Panc1 (cell line): Measurements from ENCODE around the gene COQ2. TPM values are rescaled to one million over a fixed set of nuclear protein-coding genes. Genes with fewer than 3 reads are reported as not detected.

ENCODE experiments used
- ATAC-seq: fragments of 200-7000 bp; cut with Tn5 transposase; 2 replicates; pipeline ENCODE4 v1.9.1; 2020; ENCODE audit warnings: mild to moderate bottlenecking, moderate library complexity
- BruUV-seq: library from RNA; stranded (reverse); fragments of 400-500 nt; replicated peaks from 2 replicates; lab custom pipeline; 2021; lab: Mats Ljungman, UMichigan
- CTCF ChIA-PET: fragments of 300-600 bp; sonication (Branson Sonifier 250); formaldehyde crosslinking; loops from one replicate; lab custom pipeline; 2022; ENCODE audit warnings: antibody characterized with exemption; lab: Charles Lee
- POLR2A ChIA-PET: fragments of 300-600 bp; sonication (Branson Sonifier 250); formaldehyde crosslinking; loops from one replicate; lab custom pipeline; 2022; ENCODE audit warnings: antibody characterized with exemption; lab: Charles Lee
- DNase-seq: peaks from one replicate; pipeline ENCODE4 v3.0.0-alpha.2; 2010; ENCODE audit warnings: low read depth, low spot score
- H3K27ac ChIP-seq: 2 replicates; pipeline ENCODE4 v1.5.1; 2011; ENCODE audit warnings: mild to moderate bottlenecking, low read length, inconsistent platforms
- H3K27me3 ChIP-seq: fragments of 200-500 bp; sonication (Bioruptor generic); 2 replicates; pipeline ENCODE4 v1.6.0; 2014; ENCODE audit warnings: low read length, inconsistent platforms; ENCODE audit not compliant: control insufficient read depth, insufficient read depth
- H3K36me3 ChIP-seq: fragments of 200-500 bp; sonication (Bioruptor generic); 2 replicates; pipeline ENCODE4 v1.5.1; 2014; ENCODE audit warnings: inconsistent platforms, mild to moderate bottlenecking, low read length, moderate library complexity; ENCODE audit not compliant: control insufficient read depth, insufficient read depth
- H3K4me1 ChIP-seq: 2 replicates; pipeline ENCODE4 v1.5.1; 2011; ENCODE audit warnings: inconsistent platforms, mild to moderate bottlenecking, low read length, moderate library complexity; ENCODE audit not compliant: control insufficient read depth, insufficient read depth
- H3K4me3 ChIP-seq, 2 experiments: 2 replicates each; pipeline ENCODE4 v1.5.1; 2011 to 2012; ENCODE audit warnings: low read depth in 2 of 2, low read length in 2 of 2, mild to moderate bottlenecking in 2 of 2, inconsistent platforms in 1 of 2, moderate library complexity in 1 of 2
- H3K9me3 ChIP-seq: fragments of 200-500 bp; sonication (Bioruptor generic); 2 replicates; pipeline ENCODE4 v1.5.1; 2014; ENCODE audit warnings: low read depth, mild to moderate bottlenecking, inconsistent platforms, low read length, moderate library complexity; ENCODE audit not compliant: control insufficient read depth, insufficient read depth
- CTCF ChIP-seq: fragments of 450-650 bp; IDR thresholded peaks from 2 replicates; pipeline ENCODE4 v1.5.1; 2017; ENCODE audit warnings: mild to moderate bottlenecking
- POLR2AphosphoS5 ChIP-seq: IDR thresholded peaks from 2 replicates; pipeline ENCODE4 v1.6.1; 2012; ENCODE audit warnings: mild to moderate bottlenecking, low read depth, low read length, moderate library complexity
- SIN3A ChIP-seq: IDR thresholded peaks from 2 replicates; pipeline ENCODE4 v1.6.1; 2012; ENCODE audit warnings: low read depth, mild to moderate bottlenecking, low read length, moderate library complexity, borderline replicate concordance; ENCODE audit not compliant: insufficient read depth
- TCF7L2 ChIP-seq: IDR thresholded peaks from 2 replicates; pipeline ENCODE4 v1.6.1; 2011; ENCODE audit warnings: mild to moderate bottlenecking, low read depth, low read length, inconsistent platforms
- in situ Hi-C: cut with HindIII; loops from 2 replicates; pipeline ENCODE4 v1.10.0; 2016; ENCODE audit warnings: low sequenced_read_pairs, low pct_unique_long_range_greater_than_20kb
- intact Hi-C: fragments of 100-400 bp; cut with micrococcal nuclease; formaldehyde crosslinking; loops from one replicate; pipeline ENCODE4 v1.10.0; 2022; ENCODE audit not compliant: unreplicated experiment
- total RNA-seq: library from RNA; stranded (reverse); gene quantifications from one replicate; pipeline ENCODE4 v1.2.1, GENCODE V29; 2021; ENCODE audit not compliant: unreplicated experiment
- TF ChIP-seq, protein P1 (sequence below), 2 experiments: IDR thresholded peaks; 2 replicates each; pipeline ENCODE4 v1.6.1; 2011 to 2012; ENCODE audit warnings: low read depth in 2 of 2, control low read depth in 1 of 2, low read length in 1 of 2, mild to moderate bottlenecking in 1 of 2, moderate library complexity in 1 of 2; ENCODE audit not compliant: insufficient read depth in 1 of 2

Gene COQ2
- total RNA-seq, 1 experiment from 2014 or later, result 28.1 TPM

GRCh38 chr4:83258461-83258860, 26.1 kb downstream of the COQ2 start:
- DNase-seq (no peak), ATAC-seq (no peak)
- Histone ChIP-seq H3K36me3 (no peaks in the 10 kb centered on the region; the same call in 1 of the 2 replicates), H3K9me3 (no peaks in the 10 kb centered on the region), H3K27me3 (no peaks in the 10 kb centered on the region), H3K4me1 (peaks cover 30% of the 10 kb centered on the region), H3K27ac (peak overlapping the region; percentile 86), H3K4me3 (no peak overlapping the region)
- no TSS peak for BruUV-seq
- intact Hi-C loops (no loop called here), in situ Hi-C loops (no loop called here)
- ChIA-PET POLR2A (no interaction called here), CTCF (no interaction called here)
- TF ChIP-seq CTCF (no peak), POLR2AphosphoS5 (no peak), SIN3A (no peak), TCF7L2 (no peak)
- TF ChIP-seq, protein P1, sequence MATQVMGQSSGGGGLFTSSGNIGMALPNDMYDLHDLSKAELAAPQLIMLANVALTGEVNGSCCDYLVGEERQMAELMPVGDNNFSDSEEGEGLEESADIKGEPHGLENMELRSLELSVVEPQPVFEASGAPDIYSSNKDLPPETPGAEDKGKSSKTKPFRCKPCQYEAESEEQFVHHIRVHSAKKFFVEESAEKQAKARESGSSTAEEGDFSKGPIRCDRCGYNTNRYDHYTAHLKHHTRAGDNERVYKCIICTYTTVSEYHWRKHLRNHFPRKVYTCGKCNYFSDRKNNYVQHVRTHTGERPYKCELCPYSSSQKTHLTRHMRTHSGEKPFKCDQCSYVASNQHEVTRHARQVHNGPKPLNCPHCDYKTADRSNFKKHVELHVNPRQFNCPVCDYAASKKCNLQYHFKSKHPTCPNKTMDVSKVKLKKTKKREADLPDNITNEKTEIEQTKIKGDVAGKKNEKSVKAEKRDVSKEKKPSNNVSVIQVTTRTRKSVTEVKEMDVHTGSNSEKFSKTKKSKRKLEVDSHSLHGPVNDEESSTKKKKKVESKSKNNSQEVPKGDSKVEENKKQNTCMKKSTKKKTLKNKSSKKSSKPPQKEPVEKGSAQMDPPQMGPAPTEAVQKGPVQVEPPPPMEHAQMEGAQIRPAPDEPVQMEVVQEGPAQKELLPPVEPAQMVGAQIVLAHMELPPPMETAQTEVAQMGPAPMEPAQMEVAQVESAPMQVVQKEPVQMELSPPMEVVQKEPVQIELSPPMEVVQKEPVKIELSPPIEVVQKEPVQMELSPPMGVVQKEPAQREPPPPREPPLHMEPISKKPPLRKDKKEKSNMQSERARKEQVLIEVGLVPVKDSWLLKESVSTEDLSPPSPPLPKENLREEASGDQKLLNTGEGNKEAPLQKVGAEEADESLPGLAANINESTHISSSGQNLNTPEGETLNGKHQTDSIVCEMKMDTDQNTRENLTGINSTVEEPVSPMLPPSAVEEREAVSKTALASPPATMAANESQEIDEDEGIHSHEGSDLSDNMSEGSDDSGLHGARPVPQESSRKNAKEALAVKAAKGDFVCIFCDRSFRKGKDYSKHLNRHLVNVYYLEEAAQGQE (IDR thresholded peaks at IDR 0.05; ENCODE audit: insufficient read depth in 1 of 2, low read depth in 2 of 2, low read length in 1 of 2), result no peak

- ChIA-PET CTCF (no interaction called here), POLR2A (no interaction called here)
- H3K4me1 ChIP-seq, result peaks cover 32% of the 10 kb centered on the region
- no peaks in the 10 kb centered on the region; the same call in 1 of the 2 replicates for H3K36me3 ChIP-seq
- H3K9me3 ChIP-seq, result no peaks in the 10 kb centered on the region
- in situ Hi-C loops (no loop called here), intact Hi-C loops (loop anchor here (1.0 kb wide), 1 partner anchor 146 kb away; no protein-coding TSS in a partner anchor)
- no peak for DNase-seq
- H3K4me3 ChIP-seq, result no peak overlapping the region
- no peak for ATAC-seq
- BruUV-seq, result no TSS peak
- H3K27ac ChIP-seq, result peak overlapping the region; percentile 86
- no peaks in the 10 kb centered on the region for H3K27me3 ChIP-seq
- TF ChIP-seq SIN3A (no peak), POLR2AphosphoS5 (no peak), TCF7L2 (no peak), CTCF (no peak)
- TF ChIP-seq, protein P1 (IDR thresholded peaks at IDR 0.05; ENCODE audit: insufficient read depth in 1 of 2, low read depth in 2 of 2, low read length in 1 of 2), result no peak
These were observed 26.8 kb downstream of the COQ2 start for GRCh38 chr4:83257811-83258210.
